GM21360 (cell line): Measurements from ENCODE around the gene RFTN1.

Experiments
- ATAC-seq: cut with Tn5 transposase; IDR thresholded peaks from one replicate; pipeline ENCODE4 v1.9.1; 2021; ENCODE audit warnings: mild to moderate bottlenecking, moderate library complexity; ENCODE audit not compliant: unreplicated experiment

Gene RFTN1

GRCh38 chr3:16365491-16366128 lies 147.9 kb downstream of the RFTN1 start:
- no peak for ATAC-seq

DNA sequence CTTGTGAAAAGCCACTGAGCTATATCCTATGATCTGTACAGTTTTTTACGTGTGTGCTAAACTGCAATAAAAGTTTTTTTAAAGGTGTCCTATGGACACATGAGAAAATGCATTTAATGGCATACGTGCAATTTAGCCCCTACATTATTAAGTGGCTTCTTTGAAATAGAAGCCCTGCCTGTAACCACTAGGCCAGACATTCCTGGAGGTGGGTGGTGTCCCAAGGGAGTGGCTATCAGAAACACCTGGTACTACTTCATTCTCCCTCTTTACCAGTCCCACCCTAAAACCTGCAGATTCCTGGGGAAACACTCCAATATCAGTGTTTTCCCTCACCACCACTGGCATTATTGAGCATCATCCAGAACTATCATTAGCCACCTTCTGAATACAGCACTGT lies 148.5 kb downstream of the RFTN1 start:
- ATAC-seq: no peak

DNA sequence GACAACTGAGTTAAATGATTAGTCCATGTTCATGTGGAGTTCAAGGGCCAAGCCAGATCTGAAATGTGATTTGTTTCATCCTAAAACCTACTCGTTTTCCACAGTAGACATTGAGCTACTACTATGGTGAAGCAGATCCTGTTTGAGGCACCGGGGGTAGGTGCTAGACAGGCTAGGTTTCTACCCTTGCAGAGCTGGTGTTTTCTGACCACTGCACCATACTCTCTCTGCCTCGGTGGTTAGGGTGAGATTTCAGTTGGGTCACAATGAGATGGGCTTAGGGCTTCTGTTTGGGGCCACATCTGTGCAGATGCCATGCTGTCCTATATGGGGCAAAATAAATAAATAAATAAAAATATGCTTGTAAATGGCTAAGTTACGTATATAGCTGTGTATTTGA lies 149.2 kb downstream of the RFTN1 start:
- ATAC-seq: no peak

- ATAC-seq: no peak
These were observed 149.9 kb downstream of the RFTN1 start for GRCh38 chr3:16363636-16364035.

GRCh38 chr3:16362770-16363169 lies 150.7 kb downstream of the RFTN1 start:
- ATAC-seq: no peak

DNA sequence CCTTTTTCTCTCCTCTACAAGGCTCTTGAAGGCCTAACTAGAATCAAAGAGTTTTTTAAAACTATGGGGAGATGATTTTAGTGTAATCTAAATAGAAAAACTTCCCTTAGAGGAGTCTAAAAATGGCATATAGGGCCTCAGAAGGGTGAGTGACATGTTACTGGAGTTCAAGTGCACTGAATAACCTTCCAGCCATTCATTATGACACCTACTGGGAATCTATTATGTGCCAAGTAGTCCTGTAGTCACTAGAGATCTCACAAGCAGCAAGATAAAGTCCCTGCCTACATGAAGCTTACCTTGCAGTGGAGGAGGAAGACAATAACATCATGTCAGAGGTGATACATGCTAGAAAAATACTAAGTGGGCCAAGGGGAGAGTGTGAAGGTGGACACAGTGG lies 152.4 kb downstream of the RFTN1 start:
- ATAC-seq: no peak

DNA sequence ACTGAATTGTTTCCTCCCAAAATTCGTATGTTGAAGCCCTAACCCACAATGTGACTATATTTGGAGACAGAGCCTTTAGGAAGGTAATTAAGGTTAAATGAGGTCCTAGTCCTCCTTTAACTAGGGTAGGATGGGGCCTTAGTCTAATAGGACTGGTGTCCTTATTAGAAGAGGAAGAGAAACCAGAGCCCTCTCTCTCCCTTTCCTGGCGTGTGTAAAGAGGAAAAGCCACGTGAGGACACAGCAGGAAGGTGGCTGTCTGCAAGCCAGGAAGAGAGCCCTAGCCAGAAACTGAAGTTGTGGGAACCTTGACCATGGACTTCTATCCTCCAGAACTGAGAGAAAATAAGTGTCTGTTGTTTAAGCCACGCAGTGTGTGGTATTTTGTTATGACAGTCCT lies 154.2 kb downstream of the RFTN1 start:
- no peak for ATAC-seq

- ATAC-seq: no peak
These were observed 155.2 kb downstream of the RFTN1 start for GRCh38 chr3:16358336-16358735.

GRCh38 chr3:16357186-16358121 lies 156.0 kb downstream of the RFTN1 start:
- ATAC-seq: no peak

DNA sequence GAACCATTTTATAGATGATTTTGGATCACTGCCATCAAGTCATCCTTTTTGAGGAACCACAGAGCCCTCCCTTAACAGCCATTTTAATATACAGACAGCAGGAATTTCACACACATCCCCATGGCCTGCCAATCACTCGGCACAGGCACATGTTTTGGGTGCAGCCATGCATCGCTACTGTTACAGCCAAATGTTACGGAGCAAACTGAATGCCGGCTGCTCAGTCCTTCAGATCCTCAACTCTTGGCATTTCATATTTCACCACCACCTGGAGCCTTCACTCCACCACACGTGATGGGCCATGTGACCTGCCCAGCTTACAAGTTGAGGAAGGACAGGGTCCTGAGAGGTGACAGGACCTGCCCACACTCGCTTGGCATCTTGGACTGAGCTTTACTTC lies 157.7 kb downstream of the RFTN1 start:
- ATAC-seq: no peak

DNA sequence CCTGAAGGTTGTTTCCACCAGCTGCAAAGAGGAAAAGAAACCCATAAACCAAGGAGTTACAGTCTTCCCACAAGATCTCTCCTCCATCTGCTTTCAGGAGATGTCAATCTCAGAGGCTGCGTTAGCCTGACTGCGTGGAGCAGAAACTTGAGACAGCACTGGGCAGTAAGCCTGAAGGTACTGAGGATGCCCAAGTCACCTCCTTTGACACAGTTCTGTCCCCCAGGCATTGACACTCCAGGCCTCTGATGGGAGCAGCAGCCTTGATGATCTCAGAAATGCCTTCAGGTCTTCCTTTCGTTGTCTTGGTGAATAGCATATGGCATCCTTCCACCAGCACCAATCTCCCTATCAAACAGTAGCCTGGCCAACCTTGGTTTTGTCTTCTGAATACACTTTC lies 159.2 kb downstream of the RFTN1 start:
- no peak for ATAC-seq

GRCh38 chr3:16352428-16352827 lies 161.1 kb downstream of the RFTN1 start:
- no peak for ATAC-seq

GRCh38 chr3:16350597-16351318 lies 162.7 kb downstream of the RFTN1 start:
- no peak for ATAC-seq

GRCh38 chr3:16349986-16350596 lies 163.4 kb downstream of the RFTN1 start:
- ATAC-seq: no peak

DNA sequence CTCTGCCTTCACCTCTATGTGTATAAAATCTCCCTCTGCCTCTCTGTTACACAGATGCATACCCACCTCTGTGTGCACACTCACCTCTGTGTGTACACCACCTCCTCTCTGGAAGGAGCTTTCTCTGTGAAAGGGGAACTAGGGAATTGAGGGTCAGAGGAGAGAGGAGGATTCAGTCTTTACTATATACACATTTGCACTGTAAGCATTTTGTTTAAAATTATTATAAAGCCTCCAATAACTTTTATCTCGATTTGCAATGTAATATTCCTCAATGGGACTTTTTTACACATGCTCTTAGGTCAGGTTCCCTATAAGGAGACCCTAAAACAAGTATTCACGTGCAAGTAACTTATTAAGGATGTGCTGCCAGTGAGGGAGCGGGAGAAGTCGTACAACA lies 166.0 kb downstream of the RFTN1 start:
- ATAC-seq: no peak

GRCh38 chr3:16346413-16347081 lies 167.0 kb downstream of the RFTN1 start:
- no peak for ATAC-seq

- no peak for ATAC-seq
These were observed 170.4 kb downstream of the RFTN1 start for GRCh38 chr3:16343101-16343500.

- ATAC-seq: no peak
These were observed 174.5 kb downstream of the RFTN1 start for GRCh38 chr3:16338999-16339398.

- ATAC-seq: no peak
These were observed 175.5 kb downstream of the RFTN1 start for GRCh38 chr3:16337856-16338540.

- no peak for ATAC-seq
These were observed 176.7 kb downstream of the RFTN1 start for GRCh38 chr3:16336825-16337224.
